IgD-negative memory B cell (primary cell): ENCODE data around the gene SUSD5. TPM values are rescaled to one million over a fixed set of nuclear protein-coding genes. Genes with fewer than 3 reads are reported as not detected.
"Not testable (repeated sequence)": the region's sequence is repeated elsewhere in the genome, so short reads cannot be mapped to it uniquely, and the experiment has no call there.

ENCODE experiments used
- H3K27ac Mint-ChIP-seq, 3 donors: one replicate each; pipeline ENCODE4 v1.8.0; 2020 to 2022; ENCODE audit warnings: mild to moderate bottlenecking in 3 of 3, mixed read lengths in 3 of 3, moderate library complexity in 1 of 3
- H3K27me3 Mint-ChIP-seq: one replicate; pipeline ENCODE4 v1.8.0; 2021; ENCODE audit warnings: mixed read lengths
- H3K36me3 Mint-ChIP-seq: one replicate; pipeline ENCODE4 v1.8.0; 2020; ENCODE audit warnings: mild to moderate bottlenecking, mixed read lengths
- H3K4me1 Mint-ChIP-seq, 3 donors: one replicate each; pipeline ENCODE4 v1.8.0; 2020 to 2022; ENCODE audit warnings: mixed read lengths in 3 of 3, mild to moderate bottlenecking in 1 of 3
- H3K4me3 Mint-ChIP-seq, 4 donors: one replicate each; pipeline ENCODE4 v1.8.0; 2020 to 2022; ENCODE audit warnings: mild to moderate bottlenecking in 4 of 4, mixed read lengths in 4 of 4, moderate library complexity in 3 of 4
- H3K9me3 Mint-ChIP-seq, 3 donors: one replicate each; pipeline ENCODE4 v1.8.0; 2020 to 2021; ENCODE audit warnings: mixed read lengths in 3 of 3, mild to moderate bottlenecking in 1 of 3
- polyA plus RNA-seq: library from polyadenylated mRNA; unstranded; fragments of 300-500 nt; fragmentation: Illumina TruSeq; gene quantifications from one replicate; pipeline ENCODE4 v1.2.3, GENCODE V29; 2021

The SUSD5 gene
- polyA plus RNA-seq, 1 donor from 2014 or later: not detected

DNA sequence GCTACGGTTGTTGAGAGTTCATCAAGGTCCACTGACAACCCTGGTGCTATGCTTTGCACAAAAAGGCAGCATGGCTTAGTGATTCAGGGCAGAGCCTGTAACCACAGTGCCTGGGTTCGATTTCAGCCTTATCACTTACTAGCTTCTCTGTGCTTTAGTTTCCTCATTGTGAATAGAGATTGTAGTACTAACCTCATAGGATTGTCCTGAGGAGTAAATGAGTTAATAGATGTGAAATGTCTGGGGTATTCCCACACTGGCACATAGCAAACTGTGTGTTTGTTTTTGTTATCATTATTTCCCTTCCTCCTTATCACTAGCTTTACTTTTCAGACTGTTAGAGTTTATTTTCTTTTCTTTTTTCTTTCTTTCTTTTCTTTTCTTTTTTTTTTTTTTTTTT lies 88.5 kb downstream of the SUSD5 start:
- Mint-ChIP-seq H3K4me1 (peaks cover 1 to 6% (median 4%) of the 10 kb centered on the region in 3 donors), H3K27ac (no peak overlapping the region), H3K27me3 (no peaks in the 10 kb centered on the region), H3K4me3 (no peak overlapping the region), H3K36me3 (peaks cover 4% of the 10 kb centered on the region), H3K9me3 (no peaks in the 10 kb centered on the region)

DNA sequence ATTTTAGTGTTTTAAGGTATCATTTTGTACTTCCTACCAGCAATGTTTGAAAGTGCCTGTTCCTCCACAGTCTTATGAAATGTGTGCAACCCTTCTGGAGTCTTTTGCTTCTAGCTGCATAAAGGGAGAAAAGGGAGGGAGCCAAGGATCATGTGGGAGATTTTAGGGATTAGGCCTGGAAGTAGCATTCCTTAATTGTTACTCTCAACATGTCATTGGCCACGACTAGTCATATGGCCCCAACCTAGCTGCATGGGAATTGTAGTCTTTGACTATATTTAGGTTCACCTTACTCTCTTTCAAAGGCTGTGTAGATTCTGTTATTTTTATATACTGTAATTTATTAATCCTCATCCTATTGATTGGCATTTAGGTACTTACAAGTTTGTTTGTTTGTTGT lies 89.9 kb downstream of the SUSD5 start:
- Mint-ChIP-seq H3K27ac (no peak overlapping the region), H3K4me3 (no peak overlapping the region), H3K4me1 (peaks cover 1 to 6% (median 4%) of the 10 kb centered on the region in 3 donors), H3K36me3 (peaks cover 5% of the 10 kb centered on the region), H3K27me3 (no peaks in the 10 kb centered on the region), H3K9me3 (no peaks in the 10 kb centered on the region)

DNA sequence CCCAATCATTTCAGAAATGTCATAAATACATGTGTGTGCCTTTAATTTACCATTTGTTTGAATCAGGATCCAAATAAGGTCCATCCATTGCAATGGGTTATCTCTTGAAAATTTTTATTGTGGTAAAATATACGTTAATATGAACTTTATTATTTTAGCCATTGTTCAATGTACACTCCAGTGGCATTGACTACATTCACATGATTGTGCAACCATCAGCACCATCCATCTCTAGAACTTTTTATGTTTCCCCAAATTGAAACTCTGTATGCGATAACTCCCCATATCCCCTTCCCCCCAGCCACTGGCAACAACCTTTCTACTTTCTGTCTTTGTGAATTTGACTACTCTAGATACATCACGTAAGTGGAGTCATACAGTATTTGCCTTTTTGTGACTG lies 92.8 kb downstream of the SUSD5 start:
- H3K9me3 Mint-ChIP-seq: no peaks in the 10 kb centered on the region
- H3K36me3 Mint-ChIP-seq: peaks cover 4% of the 10 kb centered on the region
- H3K4me3 Mint-ChIP-seq: no peak overlapping the region
- peaks cover 0 to 1% (median 0%) of the 10 kb centered on the region in 3 donors for H3K4me1 Mint-ChIP-seq
- no peak overlapping the region for H3K27ac Mint-ChIP-seq
- no peaks in the 10 kb centered on the region for H3K27me3 Mint-ChIP-seq

DNA sequence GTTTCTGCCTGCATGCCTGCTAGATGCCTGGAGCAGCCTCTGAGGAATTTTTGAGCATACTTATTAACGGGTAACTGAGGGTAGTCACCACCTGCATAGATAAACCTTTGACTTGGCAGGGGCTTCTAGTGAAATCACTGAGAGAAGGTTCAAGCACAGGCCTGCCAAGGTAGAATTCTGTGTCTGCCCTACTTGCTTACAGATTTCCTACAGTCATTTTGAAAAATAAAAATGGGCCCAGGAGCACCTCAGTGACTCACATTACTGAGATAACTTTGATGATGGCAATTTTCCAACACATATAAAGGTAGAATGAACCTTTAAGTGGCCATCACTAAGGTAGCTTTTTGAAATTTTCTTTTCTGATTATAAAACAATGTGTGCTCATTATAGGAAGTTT lies 94.0 kb downstream of the SUSD5 start:
- no peaks in the 10 kb centered on the region for H3K9me3 Mint-ChIP-seq
- peaks cover 0 to 2% (median 0%) of the 10 kb centered on the region in 3 donors for H3K4me1 Mint-ChIP-seq
- H3K36me3 Mint-ChIP-seq: peaks cover 4% of the 10 kb centered on the region
- H3K27me3 Mint-ChIP-seq: no peaks in the 10 kb centered on the region
- H3K27ac Mint-ChIP-seq: peak overlapping the region in 1 of 3 donors; percentile 10
- no peak overlapping the region for H3K4me3 Mint-ChIP-seq

DNA sequence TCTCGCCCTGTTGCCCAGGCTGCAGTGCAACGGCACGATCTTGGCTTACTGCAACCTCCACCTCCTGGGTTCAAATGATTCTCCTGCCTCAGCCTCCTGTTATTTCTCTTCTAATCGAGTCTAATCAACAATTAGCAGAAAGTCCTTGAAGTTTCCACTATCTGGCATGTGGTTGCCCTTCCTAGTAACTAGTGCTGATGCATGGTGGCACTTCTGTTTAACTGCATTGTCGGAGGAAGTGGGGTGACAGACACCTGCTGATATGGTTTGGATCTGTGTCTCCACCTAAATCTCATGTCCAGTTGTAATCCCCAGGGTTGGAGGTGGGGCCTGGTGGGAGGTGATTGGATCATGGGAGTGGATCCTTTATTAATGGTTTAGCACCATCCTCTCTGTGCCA lies 95.6 kb downstream of the SUSD5 start:
- Mint-ChIP-seq H3K4me3 (no peak overlapping the region), H3K4me1 (peaks cover 0 to 11% (median 3%) of the 10 kb centered on the region in 3 donors), H3K36me3 (peaks cover 4% of the 10 kb centered on the region), H3K27me3 (no peaks in the 10 kb centered on the region), H3K9me3 (no peaks in the 10 kb centered on the region), H3K27ac (no peak overlapping the region)

DNA sequence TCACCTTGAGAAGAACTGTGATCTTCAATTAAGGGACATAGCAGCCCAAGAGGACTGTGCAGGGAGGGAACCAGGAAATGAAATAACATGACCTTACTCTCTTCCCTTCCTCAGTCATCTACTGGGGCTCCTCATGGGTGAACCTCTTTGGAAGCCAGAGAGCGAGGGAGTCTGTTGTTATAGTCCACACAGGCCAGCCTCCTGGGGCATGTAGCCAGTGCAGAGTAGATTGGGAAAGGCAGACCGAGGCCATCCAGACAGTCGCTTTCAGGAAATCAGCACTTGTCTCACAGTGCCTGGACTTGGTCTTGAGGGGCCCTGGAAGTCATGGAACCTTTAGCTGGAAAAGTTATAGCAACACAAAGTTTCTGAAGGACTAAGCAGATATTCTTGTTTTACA lies 98.7 kb downstream of the SUSD5 start:
- Mint-ChIP-seq H3K9me3 (no peaks in the 10 kb centered on the region), H3K27me3 (no peaks in the 10 kb centered on the region), H3K36me3 (peaks cover 4% of the 10 kb centered on the region), H3K27ac (no peak overlapping the region), H3K4me3 (no peak overlapping the region), H3K4me1 (peaks cover 9 to 28% (median 12%) of the 10 kb centered on the region in 3 donors)

DNA sequence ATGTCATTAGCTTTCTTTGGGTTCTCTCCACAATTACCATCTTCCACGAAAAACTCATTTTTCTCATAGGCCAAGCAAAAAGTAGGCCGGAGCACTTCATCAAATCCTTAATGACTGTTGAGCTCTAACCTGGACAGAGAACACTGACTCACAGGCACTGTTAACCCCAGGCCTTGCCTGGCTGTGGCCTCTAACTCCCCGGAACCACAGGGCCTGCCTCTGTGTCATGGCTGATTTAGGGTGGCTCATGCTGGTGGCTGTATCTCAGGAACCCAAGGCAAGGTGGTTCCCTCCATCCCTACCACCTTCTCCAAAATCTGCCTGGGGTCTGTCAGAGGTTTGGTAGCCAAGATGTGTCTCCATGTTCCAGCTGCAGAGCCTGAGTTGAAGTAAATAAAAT lies 101.1 kb downstream of the SUSD5 start:
- Mint-ChIP-seq H3K27ac (no peak overlapping the region), H3K9me3 (no peaks in the 10 kb centered on the region), H3K36me3 (peaks cover 3% of the 10 kb centered on the region), H3K27me3 (no peaks in the 10 kb centered on the region), H3K4me3 (peak overlapping the region in 2 of 4 donors; percentile 20 to 36), H3K4me1 (peaks cover 19 to 34% (median 21%) of the 10 kb centered on the region in 3 donors)

DNA sequence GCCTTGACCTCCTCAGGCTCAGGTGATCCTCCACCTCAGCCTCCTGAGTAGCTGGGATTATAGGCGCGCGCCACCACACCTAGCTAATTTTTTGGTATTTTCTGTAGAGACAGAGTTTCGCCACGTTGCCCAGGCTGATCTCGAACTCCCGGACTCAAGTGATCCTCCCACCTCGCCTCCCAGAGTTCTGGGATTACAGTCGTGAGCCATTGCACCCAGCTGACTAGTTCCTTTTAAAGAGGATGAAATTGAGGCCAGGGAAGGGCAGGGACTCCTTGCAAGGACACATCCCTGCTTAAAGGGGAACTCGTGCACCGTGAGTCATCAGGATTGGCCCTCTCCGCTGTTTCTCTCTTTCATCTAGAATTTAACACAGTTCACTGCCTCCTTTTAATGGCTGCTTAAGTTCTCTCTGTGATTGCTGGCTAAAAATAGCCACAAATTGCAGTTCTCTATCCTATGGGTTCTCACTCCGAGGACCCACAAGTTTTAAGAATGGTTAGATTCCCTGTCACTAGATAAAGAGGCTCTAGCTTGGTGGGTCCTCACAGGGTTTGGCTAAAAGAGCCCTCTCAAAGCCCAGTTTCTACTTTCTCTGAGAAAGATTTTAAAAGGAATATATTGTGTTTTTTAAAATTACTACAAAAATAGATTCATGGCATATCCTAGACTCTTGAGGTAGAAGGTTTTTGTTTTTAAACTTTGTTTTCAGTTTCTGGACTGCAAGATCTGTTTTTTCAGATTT lies 103.4 kb downstream of the SUSD5 start:
- H3K4me3 Mint-ChIP-seq: peak overlapping the region; percentile 91 to 96 (median 94)
- peaks cover 30 to 48% (median 36%) of the 10 kb centered on the region in 3 donors for H3K4me1 Mint-ChIP-seq
- no peaks in the 10 kb centered on the region for H3K27me3 Mint-ChIP-seq
- peak overlapping the region; percentile 64 to 83 (median 83) for H3K27ac Mint-ChIP-seq
- H3K36me3 Mint-ChIP-seq: no peaks in the 10 kb centered on the region
- H3K9me3 Mint-ChIP-seq: no peaks in the 10 kb centered on the region

DNA sequence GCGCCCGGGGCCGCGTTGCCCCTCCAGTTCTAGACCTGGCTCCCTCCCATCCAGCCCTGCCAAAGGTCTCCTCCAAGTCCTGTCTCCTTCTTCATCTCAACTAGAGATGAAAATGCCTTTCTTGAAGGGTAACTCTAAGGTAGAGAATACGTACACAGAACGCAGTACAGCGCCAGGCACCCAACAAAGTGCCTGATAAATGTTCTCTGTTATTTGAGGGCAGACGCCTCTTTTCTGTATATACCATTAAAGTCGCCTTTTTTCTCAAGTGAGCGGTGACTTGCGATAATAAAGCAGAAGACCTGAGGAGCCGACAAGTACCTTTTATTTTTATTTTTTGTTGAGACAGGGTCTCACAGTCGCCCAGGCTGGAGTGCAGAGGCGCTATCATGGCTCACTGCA lies 104.0 kb downstream of the SUSD5 start:
- peak overlapping the region; percentile 91 to 96 (median 94) for H3K4me3 Mint-ChIP-seq
- H3K27ac Mint-ChIP-seq: peak overlapping the region; percentile 64 to 90 (median 83)
- peaks cover 30 to 48% (median 36%) of the 10 kb centered on the region in 3 donors for H3K4me1 Mint-ChIP-seq
- H3K36me3 Mint-ChIP-seq: no peaks in the 10 kb centered on the region
- H3K9me3 Mint-ChIP-seq: no peaks in the 10 kb centered on the region
- H3K27me3 Mint-ChIP-seq: no peaks in the 10 kb centered on the region

DNA sequence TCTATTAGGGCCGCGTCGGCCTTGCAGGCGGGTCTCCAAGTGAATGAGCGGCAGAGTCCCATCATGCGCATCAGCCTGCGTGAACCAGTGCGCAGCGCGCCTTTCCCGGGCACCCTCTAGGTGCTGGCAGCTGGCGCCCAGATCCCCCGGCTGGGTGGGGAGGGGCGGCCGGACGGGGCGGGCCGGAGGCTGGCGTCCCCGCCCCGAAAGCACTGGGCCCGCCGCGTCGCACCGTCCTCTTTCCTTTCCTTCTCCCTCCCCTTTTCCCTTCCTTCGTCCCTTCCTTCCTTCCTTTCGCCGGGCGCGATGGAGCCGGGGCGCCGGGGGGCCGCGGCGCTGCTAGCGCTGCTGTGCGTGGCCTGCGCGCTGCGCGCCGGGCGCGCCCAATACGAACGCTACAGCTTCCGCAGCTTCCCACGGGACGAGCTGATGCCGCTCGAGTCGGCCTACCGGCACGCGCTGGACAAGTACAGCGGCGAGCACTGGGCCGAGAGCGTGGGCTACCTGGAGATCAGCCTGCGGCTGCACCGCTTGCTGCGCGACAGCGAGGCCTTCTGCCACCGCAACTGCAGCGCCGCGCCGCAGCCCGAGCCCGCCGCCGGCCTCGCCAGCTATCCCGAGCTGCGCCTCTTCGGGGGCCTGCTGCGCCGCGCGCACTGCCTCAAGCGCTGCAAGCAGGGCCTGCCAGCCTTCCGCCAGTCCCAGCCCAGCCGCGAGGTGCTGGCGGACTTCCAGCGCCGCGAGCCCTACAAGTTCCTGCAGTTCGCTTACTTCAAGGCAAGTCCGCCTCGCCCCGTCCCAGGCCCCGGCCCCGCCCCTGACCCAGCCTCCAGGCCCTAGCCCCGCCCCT lies 104.6 kb downstream of the SUSD5 start, which contains the start of gene CRTAP:
TSS of gene CRTAP (plus strand) at position 243 of the 850 bp plus-strand sequence. CDS start at position 307, 64 bp downstream.
- Mint-ChIP-seq H3K4me1 (peaks cover 30 to 44% (median 36%) of the 10 kb centered on the region in 3 donors), H3K36me3 (no peaks in the 10 kb centered on the region), H3K27ac (peak within 1 kb of the TSS; percentile 83 to 90 (median 86)), H3K27me3 (no peaks in the 10 kb centered on the region), H3K9me3 (no peaks in the 10 kb centered on the region), H3K4me3 (peak within 1 kb of the TSS; percentile 91 to 96 (median 94))

DNA sequence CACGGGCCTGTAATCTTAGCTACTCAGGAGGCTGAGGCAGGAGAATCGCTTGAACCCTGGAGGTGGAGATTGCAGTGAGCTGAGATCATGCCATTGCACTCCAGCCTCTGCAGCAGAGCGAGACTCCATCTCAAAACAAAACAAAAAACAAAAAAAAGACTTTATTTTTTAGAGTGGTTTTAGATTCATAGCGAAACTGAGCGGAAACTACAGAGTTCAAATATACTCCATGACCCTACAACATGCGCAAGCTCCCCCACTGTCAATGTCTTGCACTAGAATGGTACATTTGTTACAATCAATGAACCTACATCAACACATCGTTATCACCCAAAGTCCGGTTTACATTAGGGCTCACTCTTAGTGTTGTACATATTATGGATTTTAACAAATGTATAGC lies 107.0 kb downstream of the SUSD5 start:
- Mint-ChIP-seq H3K27me3 (no peaks in the 10 kb centered on the region), H3K9me3 (peaks cover 0 to 3% (median 0%) of the 10 kb centered on the region in 3 donors), H3K4me3 (peak overlapping the region; percentile 69 to 93 (median 74)), H3K27ac (peak overlapping the region; percentile 5 to 62 (median 23)), H3K4me1 (peaks cover 31 to 41% (median 38%) of the 10 kb centered on the region in 3 donors), H3K36me3 (no peaks in the 10 kb centered on the region)

DNA sequence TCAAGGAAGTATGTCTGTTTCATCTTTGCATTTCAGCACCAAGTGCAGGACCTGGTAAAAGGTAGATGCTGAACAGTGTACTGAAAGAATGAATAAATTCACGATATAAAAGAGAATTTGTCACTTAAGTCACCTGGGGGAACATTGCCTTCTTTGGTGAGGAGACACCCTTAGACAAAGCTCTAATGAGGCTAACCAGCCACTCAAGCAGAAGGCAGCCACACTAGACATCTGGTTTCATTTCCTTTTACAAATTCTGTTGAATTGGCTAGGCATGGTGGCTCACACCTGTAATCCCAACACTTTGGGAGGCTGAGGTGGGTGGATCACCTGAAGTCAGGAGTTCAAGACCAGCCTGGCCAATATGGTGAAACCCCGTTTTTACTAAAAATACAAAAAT lies 111.8 kb downstream of the SUSD5 start:
- peak overlapping the region in 2 of 3 donors; percentile 31 to 49 for H3K27ac Mint-ChIP-seq

DNA sequence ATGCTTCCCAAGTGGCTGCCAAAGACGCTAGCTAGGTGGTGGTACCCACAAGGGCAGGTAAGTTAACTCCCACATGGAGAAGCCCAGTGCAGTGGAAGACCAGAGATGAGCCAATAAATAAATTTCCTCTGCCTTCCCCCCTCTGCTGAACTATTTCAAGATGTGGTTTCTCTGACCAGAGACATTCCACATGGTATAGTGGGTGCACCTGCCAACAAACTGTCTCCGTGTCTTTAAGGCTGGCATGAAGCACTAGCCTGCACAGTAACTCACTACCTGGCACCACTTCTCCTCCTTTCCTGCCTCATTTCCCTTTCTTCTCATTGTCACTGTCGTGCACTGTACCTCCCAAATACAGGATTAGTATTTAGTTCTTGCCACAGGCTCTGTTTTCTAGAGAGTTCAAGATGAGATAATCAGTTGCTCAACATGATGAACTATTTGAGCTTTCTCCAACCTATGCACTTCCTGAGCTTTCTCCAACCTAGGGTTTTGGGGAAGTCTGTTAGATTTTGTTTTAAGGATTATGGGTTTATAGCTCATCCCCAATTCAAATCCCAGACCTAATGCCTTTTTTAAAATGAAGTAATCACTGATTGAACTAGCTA lies 113.2 kb downstream of the SUSD5 start:
- Mint-ChIP-seq H3K4me1 (peaks cover 8 to 10% (median 10%) of the 10 kb centered on the region in 3 donors), H3K36me3 (no peaks in the 10 kb centered on the region), H3K27ac (no peak overlapping the region), H3K27me3 (no peaks in the 10 kb centered on the region), H3K4me3 (no peak overlapping the region), H3K9me3 (peaks cover 0 to 3% (median 0%) of the 10 kb centered on the region in 3 donors)

More for the DNA sequence above, 111.8 kb downstream of the SUSD5 start:
- peak overlapping the region in 1 of 4 donors; percentile 51 for H3K4me3 Mint-ChIP-seq
- H3K9me3 Mint-ChIP-seq, H3K27me3 Mint-ChIP-seq, H3K36me3 Mint-ChIP-seq: not testable (repeated sequence)
- peaks cover 17 to 18% (median 17%) of the 10 kb centered on the region in 3 donors for H3K4me1 Mint-ChIP-seq

DNA sequence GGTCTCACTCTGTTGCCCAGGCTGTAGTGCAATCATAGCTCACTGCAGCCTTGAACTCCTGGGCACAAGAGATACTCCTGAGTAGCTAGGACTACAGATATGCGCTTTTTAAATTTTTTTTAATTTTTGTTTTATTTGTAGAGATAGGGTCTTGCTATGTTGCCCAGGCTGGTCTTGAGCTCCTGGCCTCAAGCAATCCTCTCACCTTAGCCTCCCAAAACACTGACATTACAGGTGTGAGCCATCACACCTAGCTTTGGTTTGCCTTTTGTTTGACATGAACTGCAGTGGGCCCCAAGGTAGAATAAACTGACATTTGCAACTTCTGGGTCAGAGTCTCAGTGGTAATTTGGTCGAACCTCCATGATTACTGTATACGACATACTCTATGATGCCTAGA lies 113.8 kb downstream of the SUSD5 start:
- H3K9me3 Mint-ChIP-seq: peaks cover 0 to 3% (median 0%) of the 10 kb centered on the region in 3 donors
- H3K36me3 Mint-ChIP-seq: no peaks in the 10 kb centered on the region
- H3K27me3 Mint-ChIP-seq: no peaks in the 10 kb centered on the region
- H3K4me1 Mint-ChIP-seq: peaks cover 8 to 10% (median 10%) of the 10 kb centered on the region in 3 donors
- no peak overlapping the region for H3K27ac Mint-ChIP-seq
- no peak overlapping the region for H3K4me3 Mint-ChIP-seq

DNA sequence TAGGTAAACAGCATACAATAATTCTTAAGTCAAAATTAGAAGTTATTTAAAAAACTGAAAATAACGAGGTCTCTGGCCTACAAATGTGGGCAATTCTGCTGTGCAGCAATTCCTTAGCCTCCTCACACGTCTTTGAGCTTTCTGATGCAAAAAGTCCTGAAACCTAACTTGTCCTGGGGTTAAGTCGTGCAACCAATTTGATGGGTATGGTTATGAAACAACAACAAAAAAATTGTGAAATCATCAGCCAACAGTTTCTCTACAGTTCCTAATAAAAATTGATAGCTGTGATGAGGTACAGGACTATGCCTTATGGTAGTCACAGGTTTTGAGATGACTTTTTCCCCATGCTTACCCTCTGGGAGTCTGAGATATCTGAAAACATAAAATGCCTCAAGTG lies 115.1 kb downstream of the SUSD5 start:
- no peak overlapping the region for H3K4me3 Mint-ChIP-seq
- H3K27ac Mint-ChIP-seq: no peak overlapping the region
- H3K9me3 Mint-ChIP-seq: peaks cover 0 to 3% (median 0%) of the 10 kb centered on the region in 3 donors
- no peaks in the 10 kb centered on the region for H3K27me3 Mint-ChIP-seq
- H3K36me3 Mint-ChIP-seq: no peaks in the 10 kb centered on the region
- H3K4me1 Mint-ChIP-seq: peaks cover 8 to 10% (median 10%) of the 10 kb centered on the region in 3 donors
